HepG2 (cell line): ENCODE results near the gene SLC16A1. TPM values are rescaled to one million over a fixed set of nuclear protein-coding genes. Genes with fewer than 3 reads are reported as not detected.
A peak's percentile ranks its signal among the peaks of the same experiment; 100 is the strongest.

Experiments
- ATRX ChIP-seq: sonication (generic); formaldehyde crosslinking; IDR thresholded peaks from 2 replicates; pipeline ENCODE4 v1.4.0; 2020; ENCODE audit warnings: missing genetic modification reagents, borderline replicate concordance
- ELF4 ChIP-seq: sonication (generic); formaldehyde crosslinking; IDR thresholded peaks from 2 replicates; pipeline ENCODE4 v1.5.0; 2020; ENCODE audit warnings: missing genetic modification reagents, mild to moderate bottlenecking, moderate library complexity, borderline replicate concordance
- FOXM1 ChIP-seq: sonication (generic); formaldehyde crosslinking; IDR thresholded peaks from 2 replicates; pipeline ENCODE4 v1.5.0; 2020; ENCODE audit warnings: missing genetic modification reagents
- GMEB1 ChIP-seq: sonication (generic); formaldehyde crosslinking; IDR thresholded peaks from 2 replicates; pipeline ENCODE4 v1.5.1; 2020; ENCODE audit warnings: missing genetic modification reagents, mild to moderate bottlenecking, borderline replicate concordance
- HMGXB4 ChIP-seq, 2 experiments: sonication (generic) in 1 of 2; formaldehyde crosslinking in 1 of 2; IDR thresholded peaks; 2 replicates each; pipeline versions ENCODE4 v1.4.0 to v1.6.1; 2018 to 2020; ENCODE audit warnings: missing genetic modification reagents in 2 of 2, borderline replicate concordance in 1 of 2, low read depth in 1 of 2, mild to moderate bottlenecking in 1 of 2, missing biosample characterization in 1 of 2
- KAT2B ChIP-seq: fragments of 150-350 bp; IDR thresholded peaks from 2 replicates; pipeline ENCODE4 v1.6.1; 2014; ENCODE audit warnings: low read depth, low read length, borderline replicate concordance
- KDM4B ChIP-seq: sonication (generic); formaldehyde crosslinking; IDR thresholded peaks from 2 replicates; pipeline ENCODE4 v1.4.0; 2020; ENCODE audit warnings: missing genetic modification reagents
- LRRFIP1 ChIP-seq: sonication (generic); formaldehyde crosslinking; conservative IDR thresholded peaks from 2 replicates; pipeline ENCODE4 v1.4.0; 2020; ENCODE audit warnings: missing genetic modification reagents
- MNT ChIP-seq: fragments of 450-650 bp; IDR thresholded peaks from 2 replicates; pipeline ENCODE4 v1.6.1; 2016
- NFRKB ChIP-seq: fragments of 450-650 bp; IDR thresholded peaks from 2 replicates; pipeline ENCODE4 v1.6.1; 2017
- RFX3 ChIP-seq: IDR thresholded peaks from 2 replicates; pipeline ENCODE4 v1.6.1; 2016; ENCODE audit warnings: missing biosample characterization, missing genetic modification reagents
- RXRA ChIP-seq: sonication (generic); formaldehyde crosslinking; IDR thresholded peaks from 2 replicates; pipeline ENCODE4 v1.5.1; 2020; ENCODE audit warnings: missing genetic modification reagents
- SYNCRIP ChIP-seq: fragments of 200-400 bp; formaldehyde crosslinking; IDR thresholded peaks from 2 replicates; pipeline ENCODE4 v1.6.1; 2018; ENCODE audit warnings: mild to moderate bottlenecking, low read depth, low read length; ENCODE audit not compliant: insufficient read depth
- TEAD3 ChIP-seq: optimal IDR thresholded peaks from 2 replicates; pipeline ENCODE3; 2016; ENCODE audit warnings: borderline replicate concordance
- ZNF121 ChIP-seq: sonication (generic); formaldehyde crosslinking; IDR thresholded peaks from 2 replicates; pipeline ENCODE4 v1.5.0; 2020; ENCODE audit warnings: mild to moderate bottlenecking, missing genetic modification reagents
- ZNF264 ChIP-seq: sonication (generic); formaldehyde crosslinking; IDR thresholded peaks from 2 replicates; pipeline ENCODE4 v1.4.0; 2020; ENCODE audit warnings: missing genetic modification reagents
- ZNF282 ChIP-seq: fragments of 450-650 bp; IDR thresholded peaks from 2 replicates; pipeline ENCODE4 v1.6.1; 2018; ENCODE audit not compliant: partially characterized antibody
- ZNF3 ChIP-seq: IDR thresholded peaks from 2 replicates; pipeline ENCODE4 v1.7.0; 2017; ENCODE audit warnings: inconsistent platforms
- ZNF598 ChIP-seq: sonication (generic); formaldehyde crosslinking; IDR thresholded peaks from 2 replicates; pipeline ENCODE4 v1.5.1; 2020; ENCODE audit warnings: mild to moderate bottlenecking, missing genetic modification reagents, borderline replicate concordance
- ZNF672 ChIP-seq: sonication (generic); formaldehyde crosslinking; IDR thresholded peaks from 2 replicates; pipeline ENCODE4 v1.8.1; 2022; ENCODE audit warnings: missing genetic modification reagents
- polyA plus RNA-seq, 8 experiments: library from polyadenylated mRNA; depleted of rRNA in 3 of 8; stranded (reverse) in 7 of 8; unstranded in 1 of 8; fragments of >200 nt; fragmentation: Illumina TruSeq in 4 of 8; extraction: Trizol in 4 of 8; gene quantifications; 2 replicates each; pipeline versions ENCODE4 v1.2.1 to v1.2.3, GENCODE V29; 2011 to 2016; ENCODE audit warnings: low read depth in 4 of 8, missing spikeins in 1 of 8, mixed read lengths in 1 of 8; ENCODE audit not compliant: insufficient read depth in 1 of 8
- total RNA-seq, 5 experiments: library from RNA; depleted of rRNA; stranded (reverse); fragments of >200 nt; fragmentation: Illumina TruSeq; extraction: Trizol; gene quantifications; 2 replicates each; pipeline ENCODE4 v1.2.3, GENCODE V29; 2016; ENCODE audit warnings: low read depth in 1 of 5

The SLC16A1 gene
- total and polyA plus RNA-seq, 2 of the 13 experiments (the other 11 are each of a cell fraction or from before 2014, with no cell fraction given): 106 to 142 TPM

- TF ChIP-seq MNT (no peak; the same call in 1 of the 2 replicates), ELF4 (CRISPR knock-in tag) (no peak), RXRA (CRISPR knock-in tag) (peak; percentile 60), ATRX (CRISPR knock-in tag) (no peak), ZNF672 (CRISPR knock-in tag) (peak; percentile 79; the same call in 1 of the 2 replicates), ZNF598 (0 out of 2 replicates have a peak, but pooled peaks have one; percentile 8), HMGXB4 (CRISPR knock-in tag; IDR thresholded peaks at IDR 0.05; ENCODE audit: borderline replicate concordance in 1 of 2, low read depth in 1 of 2) (peak; percentile 27 to 66; a peak in 3 of 4 replicates), SYNCRIP (no peak), FOXM1 (CRISPR knock-in tag) (0 out of 2 replicates have a peak, but pooled peaks have one; percentile 54), RFX3 (CRISPR knock-in tag) (no peak), KDM4B (CRISPR knock-in tag) (peak; percentile 70; the same call in 1 of the 2 replicates), GMEB1 (CRISPR knock-in tag) (0 out of 2 replicates have a peak, but pooled peaks have one; percentile 31), LRRFIP1 (CRISPR knock-in tag) (no peak), NFRKB (no peak), ZNF121 (peak; percentile 45; the same call in 1 of the 2 replicates), ZNF264 (0 out of 2 replicates have a peak, but pooled peaks have one; percentile 54), ZNF3 (no peak), ZNF282 (no peak), TEAD3 (CRISPR knock-in tag) (peak; percentile 7), KAT2B (no peak)
Observed at GRCh38 chr1:112955773-112956543, at the start of gene SLC16A1 (continued).
